PC-9 (cell line): Measurements from ENCODE around the gene IGIP.

ENCODE experiments used
- CTCF ChIP-seq: fragments of 200-600 bp; sonication (generic); conservative IDR thresholded peaks from 2 replicates; pipeline ENCODE4 v1.6.1; 2017; ENCODE audit warnings: mixed run types, antibody characterized with exemption, mild to moderate bottlenecking, moderate library complexity
- EZH2 ChIP-seq: fragments of 200-600 bp; sonication (generic); IDR thresholded peaks from 2 replicates; pipeline ENCODE4 v1.8.0; 2017; ENCODE audit warnings: antibody characterized with exemption, low read depth

- no peak for TF ChIP-seq EZH2
- TF ChIP-seq CTCF = no peak
Measured at GRCh38 chr5:140114341-140115185, 11.2 kb upstream of the IGIP start.
